TTC549 (cell line): ENCODE measurements around the gene TM4SF20.
"Not testable (repeated sequence)": the region's sequence is repeated elsewhere in the genome, so short reads cannot be mapped to it uniquely, and the experiment has no call there.

Source experiments
- FAIRE-seq: peaks from 2 replicates; lab custom pipeline; 2012; peaks lifted over from hg19 to GRCh38; lab: Jason Lieb, UNC

Gene TM4SF20

GRCh38 chr2:227398684-227399670 lies 19.9 kb upstream of the TM4SF20 start:
- FAIRE-seq = no peak

- no peak for FAIRE-seq
Observed at GRCh38 chr2:227397562-227397961, 18.5 kb upstream of the TM4SF20 start.

- FAIRE-seq = no peak
Observed at GRCh38 chr2:227395556-227395955, 16.4 kb upstream of the TM4SF20 start.

GRCh38 chr2:227394401-227394800 lies 15.3 kb upstream of the TM4SF20 start:
- no peak for FAIRE-seq

- no peak for FAIRE-seq
Observed at GRCh38 chr2:227390468-227391256, 11.6 kb upstream of the TM4SF20 start.

- FAIRE-seq = peak; percentile 46
Observed at GRCh38 chr2:227389661-227390060, 10.6 kb upstream of the TM4SF20 start.

GRCh38 chr2:227389231-227389630 lies 10.1 kb upstream of the TM4SF20 start:
- peak; percentile 91 for FAIRE-seq

GRCh38 chr2:227388537-227389011 lies 9.5 kb upstream of the TM4SF20 start:
- FAIRE-seq = no peak

GRCh38 chr2:227387583-227387982 lies 8.5 kb upstream of the TM4SF20 start, which contains the start of gene SCYGR1:
Gene SCYGR1 (minus strand): TSS chr2:227387949. CDS start chr2:227387949, 0 bp downstream.
- FAIRE-seq = not testable (repeated sequence)

- FAIRE-seq = no peak
Observed at GRCh38 chr2:227386630-227387029, 7.5 kb upstream of the TM4SF20 start.

- FAIRE-seq = no peak
Observed at GRCh38 chr2:227383686-227384085, 4.6 kb upstream of the TM4SF20 start.

GRCh38 chr2:227382241-227382835 lies 3.2 kb upstream of the TM4SF20 start:
- FAIRE-seq = not testable (repeated sequence)

- no peak for FAIRE-seq
Observed at GRCh38 chr2:227378371-227378782, 729 bp downstream of the TM4SF20 start.

- no peak for FAIRE-seq
Observed at GRCh38 chr2:227377467-227378351, 1.4 kb downstream of the TM4SF20 start.

- no peak for FAIRE-seq
Observed at GRCh38 chr2:227376656-227377396, 2.3 kb downstream of the TM4SF20 start.

GRCh38 chr2:227374158-227374557 lies 4.9 kb downstream of the TM4SF20 start:
- FAIRE-seq = no peak

- FAIRE-seq = no peak
Observed at GRCh38 chr2:227373389-227373788, 5.7 kb downstream of the TM4SF20 start.

GRCh38 chr2:227370791-227371312 lies 8.3 kb downstream of the TM4SF20 start:
- no peak for FAIRE-seq

GRCh38 chr2:227370092-227370491 lies 9.0 kb downstream of the TM4SF20 start:
- FAIRE-seq = no peak

GRCh38 chr2:227368574-227368973 lies 10.5 kb downstream of the TM4SF20 start:
- FAIRE-seq = no peak
